HCT116 (cell line): ENCODE results near the gene MINDY4.

Experiments used
- CBX3 ChIP-seq: IDR thresholded peaks from 2 replicates; pipeline ENCODE4 v1.6.1; 2012; ENCODE audit warnings: low read depth
- EGR1 ChIP-seq: IDR thresholded peaks from 2 replicates; pipeline ENCODE4 v1.6.1; 2012; ENCODE audit warnings: low read depth
- EZH2 ChIP-seq: fragments of 200-600 bp; sonication (generic); IDR thresholded peaks from 2 replicates; pipeline ENCODE4 v1.6.1; 2017; ENCODE audit warnings: antibody characterized with exemption, mixed run types
- EZH2phosphoT487 ChIP-seq: fragments of 200-600 bp; IDR thresholded peaks from 2 replicates; pipeline ENCODE4 v1.6.1; 2018; ENCODE audit warnings: antibody characterized with exemption, borderline replicate concordance
- JUND ChIP-seq: IDR thresholded peaks from 2 replicates; pipeline ENCODE4 v1.6.1; 2012
- POLR2A ChIP-seq: IDR thresholded peaks from 2 replicates; pipeline ENCODE4 v1.7.0; 2011; ENCODE audit warnings: borderline replicate concordance; ENCODE audit not compliant: insufficient read depth, insufficient read length; ENCODE audit errors: extremely low read depth
- POLR2AphosphoS5 ChIP-seq: IDR thresholded peaks from 2 replicates; pipeline ENCODE4 v1.6.1; 2011; ENCODE audit warnings: mild to moderate bottlenecking, low read depth, low read length, moderate library complexity
- RAD21 ChIP-seq: IDR thresholded peaks from 2 replicates; pipeline ENCODE4 v1.6.1; 2012; ENCODE audit warnings: low read depth, mild to moderate bottlenecking
- ZNF274 ChIP-seq: fragments of 200-500 bp; sonication (Bioruptor generic); IDR thresholded peaks from 2 replicates; pipeline ENCODE4 v1.6.1; 2014; ENCODE audit warnings: mild to moderate bottlenecking, low read depth, low read length, inconsistent platforms
- TF ChIP-seq, protein P1 (sequence below): IDR thresholded peaks from 2 replicates; pipeline ENCODE4 v1.6.1; 2012
- TF ChIP-seq, protein P2 (sequence below), 3 experiments: fragments of 200-600 bp in 1 of 3; sonication (generic) in 1 of 3; IDR thresholded peaks in 2 of 3; conservative IDR thresholded peaks in 1 of 3; 2 replicates each; pipeline ENCODE4 v1.5.1; 2012 to 2017; ENCODE audit warnings: low read depth in 2 of 3, low read length in 2 of 3, antibody characterized with exemption in 1 of 3, borderline replicate concordance in 1 of 3, control low read depth in 1 of 3, mild to moderate bottlenecking in 1 of 3, mixed read lengths in 1 of 3, mixed run types in 1 of 3, moderate library complexity in 1 of 3; ENCODE audit not compliant: insufficient read depth in 1 of 3
- TF ChIP-seq, protein P3 (sequence below): IDR thresholded peaks from 2 replicates; pipeline ENCODE4 v1.6.1; 2012
- TF ChIP-seq, protein P4 (sequence below): IDR thresholded peaks from 2 replicates; pipeline ENCODE4 v1.6.1; 2012; ENCODE audit warnings: low read depth

DNA sequence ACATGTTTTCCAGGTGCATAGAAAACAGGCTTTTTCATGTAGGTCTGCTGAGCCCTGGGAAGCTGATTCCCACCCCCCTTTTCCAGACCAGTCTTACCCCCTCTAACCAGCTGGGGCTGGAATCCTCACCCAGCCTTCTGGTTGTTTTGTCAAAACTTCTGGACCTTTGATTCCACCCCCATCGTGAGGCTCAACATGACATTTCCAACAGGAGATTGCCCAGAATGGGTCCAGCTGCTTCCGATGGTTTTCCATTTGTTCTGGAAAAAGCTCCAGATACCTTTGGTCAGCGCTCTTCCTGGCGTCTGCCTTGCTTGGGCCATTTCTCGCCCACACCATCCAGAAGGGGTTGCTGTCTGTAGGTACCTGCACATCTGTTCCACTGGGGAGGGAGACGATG lies 41.5 kb downstream of the MINDY4 start:
- TF ChIP-seq, protein P1, sequence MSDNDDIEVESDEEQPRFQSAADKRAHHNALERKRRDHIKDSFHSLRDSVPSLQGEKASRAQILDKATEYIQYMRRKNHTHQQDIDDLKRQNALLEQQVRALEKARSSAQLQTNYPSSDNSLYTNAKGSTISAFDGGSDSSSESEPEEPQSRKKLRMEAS, result no peak
- TF ChIP-seq EZH2phosphoT487 (no peak), CBX3 (no peak), JUND (no peak), EZH2 (no peak), POLR2A (no peak), ZNF274 (no peak), EGR1 (no peak), POLR2AphosphoS5 (no peak), RAD21 (no peak)
- TF ChIP-seq, protein P2, sequence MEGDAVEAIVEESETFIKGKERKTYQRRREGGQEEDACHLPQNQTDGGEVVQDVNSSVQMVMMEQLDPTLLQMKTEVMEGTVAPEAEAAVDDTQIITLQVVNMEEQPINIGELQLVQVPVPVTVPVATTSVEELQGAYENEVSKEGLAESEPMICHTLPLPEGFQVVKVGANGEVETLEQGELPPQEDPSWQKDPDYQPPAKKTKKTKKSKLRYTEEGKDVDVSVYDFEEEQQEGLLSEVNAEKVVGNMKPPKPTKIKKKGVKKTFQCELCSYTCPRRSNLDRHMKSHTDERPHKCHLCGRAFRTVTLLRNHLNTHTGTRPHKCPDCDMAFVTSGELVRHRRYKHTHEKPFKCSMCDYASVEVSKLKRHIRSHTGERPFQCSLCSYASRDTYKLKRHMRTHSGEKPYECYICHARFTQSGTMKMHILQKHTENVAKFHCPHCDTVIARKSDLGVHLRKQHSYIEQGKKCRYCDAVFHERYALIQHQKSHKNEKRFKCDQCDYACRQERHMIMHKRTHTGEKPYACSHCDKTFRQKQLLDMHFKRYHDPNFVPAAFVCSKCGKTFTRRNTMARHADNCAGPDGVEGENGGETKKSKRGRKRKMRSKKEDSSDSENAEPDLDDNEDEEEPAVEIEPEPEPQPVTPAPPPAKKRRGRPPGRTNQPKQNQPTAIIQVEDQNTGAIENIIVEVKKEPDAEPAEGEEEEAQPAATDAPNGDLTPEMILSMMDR (IDR thresholded peaks at IDR 0.05 in 2 of 3, conservative IDR thresholded peaks at IDR 0.05 in 1 of 3; ENCODE audit: borderline replicate concordance in 1 of 3, insufficient read depth in 1 of 3, low read depth in 2 of 3, low read length in 2 of 3), result no peak
- TF ChIP-seq, protein P3, sequence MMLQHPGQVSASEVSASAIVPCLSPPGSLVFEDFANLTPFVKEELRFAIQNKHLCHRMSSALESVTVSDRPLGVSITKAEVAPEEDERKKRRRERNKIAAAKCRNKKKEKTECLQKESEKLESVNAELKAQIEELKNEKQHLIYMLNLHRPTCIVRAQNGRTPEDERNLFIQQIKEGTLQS, result no peak
- TF ChIP-seq, protein P4, sequence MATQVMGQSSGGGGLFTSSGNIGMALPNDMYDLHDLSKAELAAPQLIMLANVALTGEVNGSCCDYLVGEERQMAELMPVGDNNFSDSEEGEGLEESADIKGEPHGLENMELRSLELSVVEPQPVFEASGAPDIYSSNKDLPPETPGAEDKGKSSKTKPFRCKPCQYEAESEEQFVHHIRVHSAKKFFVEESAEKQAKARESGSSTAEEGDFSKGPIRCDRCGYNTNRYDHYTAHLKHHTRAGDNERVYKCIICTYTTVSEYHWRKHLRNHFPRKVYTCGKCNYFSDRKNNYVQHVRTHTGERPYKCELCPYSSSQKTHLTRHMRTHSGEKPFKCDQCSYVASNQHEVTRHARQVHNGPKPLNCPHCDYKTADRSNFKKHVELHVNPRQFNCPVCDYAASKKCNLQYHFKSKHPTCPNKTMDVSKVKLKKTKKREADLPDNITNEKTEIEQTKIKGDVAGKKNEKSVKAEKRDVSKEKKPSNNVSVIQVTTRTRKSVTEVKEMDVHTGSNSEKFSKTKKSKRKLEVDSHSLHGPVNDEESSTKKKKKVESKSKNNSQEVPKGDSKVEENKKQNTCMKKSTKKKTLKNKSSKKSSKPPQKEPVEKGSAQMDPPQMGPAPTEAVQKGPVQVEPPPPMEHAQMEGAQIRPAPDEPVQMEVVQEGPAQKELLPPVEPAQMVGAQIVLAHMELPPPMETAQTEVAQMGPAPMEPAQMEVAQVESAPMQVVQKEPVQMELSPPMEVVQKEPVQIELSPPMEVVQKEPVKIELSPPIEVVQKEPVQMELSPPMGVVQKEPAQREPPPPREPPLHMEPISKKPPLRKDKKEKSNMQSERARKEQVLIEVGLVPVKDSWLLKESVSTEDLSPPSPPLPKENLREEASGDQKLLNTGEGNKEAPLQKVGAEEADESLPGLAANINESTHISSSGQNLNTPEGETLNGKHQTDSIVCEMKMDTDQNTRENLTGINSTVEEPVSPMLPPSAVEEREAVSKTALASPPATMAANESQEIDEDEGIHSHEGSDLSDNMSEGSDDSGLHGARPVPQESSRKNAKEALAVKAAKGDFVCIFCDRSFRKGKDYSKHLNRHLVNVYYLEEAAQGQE, result no peak
